ENCODE data around the gene PIK3C2B.

PIK3C2B gene

DNA sequence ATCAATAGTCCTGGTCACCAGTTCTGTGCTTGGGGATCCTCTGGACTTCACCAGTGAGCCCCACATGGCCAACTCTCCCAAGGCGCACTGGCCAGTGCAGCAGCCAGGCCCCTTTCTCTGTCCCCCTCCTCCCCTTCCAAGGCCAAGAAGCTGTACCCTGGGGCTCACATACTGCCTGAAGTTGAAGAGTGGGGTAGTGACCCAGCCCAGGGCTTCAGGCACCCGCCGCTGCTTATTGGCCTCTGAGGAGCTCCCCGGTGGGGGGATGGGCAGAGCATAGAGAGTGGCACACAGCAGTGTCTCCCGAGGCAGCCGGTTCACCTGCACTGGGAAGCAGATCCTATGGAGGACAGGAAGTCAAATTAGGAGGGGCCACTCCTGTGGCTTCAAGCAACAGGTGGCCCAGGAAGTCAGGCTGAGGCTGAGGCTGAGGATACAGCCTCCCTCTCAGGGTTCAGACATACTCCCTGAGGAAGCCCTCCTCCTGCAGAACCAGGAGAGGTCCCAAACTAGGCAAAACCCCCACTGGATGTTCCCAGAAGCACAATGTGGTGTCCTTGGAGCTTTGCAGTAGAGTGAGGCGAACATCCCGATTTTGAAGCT lies 44.8 kb downstream of the PIK3C2B start:
- no CpG with 5 or more reads among the region's 8 CpGs for WGBS (ENCODE audit: insufficient coverage, insufficient read length)
- Histone ChIP-seq H3K36me3 (ENCODE audit: control insufficient read depth, insufficient read depth, low read length) (no peaks in the 10 kb centered on the region), H3K4me1 (ENCODE audit: control insufficient read depth, insufficient read depth, low read length) (peaks cover 16% of the 10 kb centered on the region; the same call in 1 of the 2 replicates), H3K9me3 (ENCODE audit: control insufficient read depth, insufficient read depth, low read length) (no peaks in the 10 kb centered on the region), H3K27me3 (ENCODE audit: control insufficient read depth, insufficient read depth, low read length) (no peaks in the 10 kb centered on the region), H3K27ac (ENCODE audit: low read length) (no peak overlapping the region), H3K4me3 (ENCODE audit: low read length) (no peak overlapping the region)
- no peak for DNase-seq (ENCODE audit: low read depth, low spot score)

- no peaks in the 10 kb centered on the region for H3K36me3 ChIP-seq (ENCODE audit: control insufficient read depth, insufficient read depth, low read length)
- H3K9me3 ChIP-seq (ENCODE audit: control insufficient read depth, insufficient read depth, low read length) = no peaks in the 10 kb centered on the region
- no peak for DNase-seq (ENCODE audit: low read depth, low spot score)
- WGBS (ENCODE audit: insufficient coverage, insufficient read length) = no CpG with 5 or more reads among the region's 6 CpGs
- H3K27me3 ChIP-seq (ENCODE audit: control insufficient read depth, insufficient read depth, low read length) = no peaks in the 10 kb centered on the region
- H3K4me1 ChIP-seq (ENCODE audit: control insufficient read depth, insufficient read depth, low read length) = peaks cover 12% of the 10 kb centered on the region; the same call in 1 of the 2 replicates
- no peak overlapping the region for H3K27ac ChIP-seq (ENCODE audit: low read length)
- no peak overlapping the region for H3K4me3 ChIP-seq (ENCODE audit: low read length)
These were observed 45.5 kb downstream of the PIK3C2B start for GRCh38 chr1:204448991-204449677.

- Histone ChIP-seq H3K36me3 (ENCODE audit: control insufficient read depth, insufficient read depth, low read length) (peaks cover under 1% of the 10 kb centered on the region; the same call in 1 of the 2 replicates), H3K4me3 (ENCODE audit: low read length) (no peak overlapping the region)
These were observed 46.2 kb downstream of the PIK3C2B start for GRCh38 chr1:204448344-204448964.

GRCh38 chr1:204447736-204448135 lies 46.9 kb downstream of the PIK3C2B start:
- Histone ChIP-seq H3K4me1 (ENCODE audit: control insufficient read depth, insufficient read depth, low read length) (peaks cover 12% of the 10 kb centered on the region; the same call in 1 of the 2 replicates), H3K27me3 (ENCODE audit: control insufficient read depth, insufficient read depth, low read length) (no peaks in the 10 kb centered on the region), H3K9me3 (ENCODE audit: control insufficient read depth, insufficient read depth, low read length) (no peaks in the 10 kb centered on the region), H3K27ac (ENCODE audit: low read length) (no peak overlapping the region), H3K4me3 (ENCODE audit: low read length) (no peak overlapping the region), H3K36me3 (ENCODE audit: control insufficient read depth, insufficient read depth, low read length) (peaks cover 4% of the 10 kb centered on the region; the same call in 1 of the 2 replicates)
- no peak for DNase-seq (ENCODE audit: low read depth, low spot score)
- no CpG with 5 or more reads among the region's 4 CpGs for WGBS (ENCODE audit: insufficient coverage, insufficient read length)

More at GRCh38 chr1:204448344-204448964, 46.2 kb downstream of the PIK3C2B start:
- no peaks in the 10 kb centered on the region for H3K9me3 ChIP-seq (ENCODE audit: control insufficient read depth, insufficient read depth, low read length)
- H3K27ac ChIP-seq (ENCODE audit: low read length) = no peak overlapping the region
- peaks cover 12% of the 10 kb centered on the region; the same call in 1 of the 2 replicates for H3K4me1 ChIP-seq (ENCODE audit: control insufficient read depth, insufficient read depth, low read length)
- H3K27me3 ChIP-seq (ENCODE audit: control insufficient read depth, insufficient read depth, low read length) = no peaks in the 10 kb centered on the region
- WGBS (ENCODE audit: insufficient coverage, insufficient read length) = no CpG with 5 or more reads among the region's 7 CpGs
- no peak for DNase-seq (ENCODE audit: low read depth, low spot score)

DNA sequence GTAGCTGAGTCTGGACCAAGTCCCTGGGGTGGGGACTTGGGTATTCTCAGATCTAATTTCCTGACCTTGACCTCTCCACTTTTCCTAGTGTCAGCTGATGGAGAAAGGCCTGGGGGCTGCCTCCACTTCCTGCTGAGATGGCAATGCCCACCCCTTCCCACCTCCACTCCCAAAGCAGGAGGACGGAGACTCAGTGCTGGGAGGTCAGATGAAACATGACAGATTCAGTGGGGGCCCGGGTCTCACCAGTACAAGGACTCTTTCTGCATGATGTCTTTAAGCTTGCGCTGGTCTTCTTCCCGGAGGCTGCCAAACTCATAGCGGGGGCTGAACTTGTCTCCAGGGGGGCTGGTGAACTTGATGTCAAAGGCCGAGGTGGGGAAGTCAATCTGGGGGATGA lies 47.4 kb downstream of the PIK3C2B start:
- peaks cover 7% of the 10 kb centered on the region; the same call in 1 of the 2 replicates for H3K36me3 ChIP-seq (ENCODE audit: control insufficient read depth, insufficient read depth, low read length)
- DNase-seq (ENCODE audit: low read depth, low spot score) = no peak
- peaks cover 12% of the 10 kb centered on the region; the same call in 1 of the 2 replicates for H3K4me1 ChIP-seq (ENCODE audit: control insufficient read depth, insufficient read depth, low read length)
- no peak overlapping the region for H3K27ac ChIP-seq (ENCODE audit: low read length)
- no peak overlapping the region for H3K4me3 ChIP-seq (ENCODE audit: low read length)
- H3K27me3 ChIP-seq (ENCODE audit: control insufficient read depth, insufficient read depth, low read length) = no peaks in the 10 kb centered on the region
- H3K9me3 ChIP-seq (ENCODE audit: control insufficient read depth, insufficient read depth, low read length) = no peaks in the 10 kb centered on the region
- WGBS (ENCODE audit: insufficient coverage, insufficient read length) = no CpG with 5 or more reads among the region's 6 CpGs

- H3K4me3 ChIP-seq (ENCODE audit: low read length) = no peak overlapping the region
- peak; percentile 72 for DNase-seq (ENCODE audit: low read depth, low spot score)
- no peak overlapping the region for H3K27ac ChIP-seq (ENCODE audit: low read length)
- H3K27me3 ChIP-seq (ENCODE audit: control insufficient read depth, insufficient read depth, low read length) = no peaks in the 10 kb centered on the region
- H3K9me3 ChIP-seq (ENCODE audit: control insufficient read depth, insufficient read depth, low read length) = no peaks in the 10 kb centered on the region
- H3K4me1 ChIP-seq (ENCODE audit: control insufficient read depth, insufficient read depth, low read length) = peaks cover 12% of the 10 kb centered on the region; the same call in 1 of the 2 replicates
- peaks cover 7% of the 10 kb centered on the region; the same call in 1 of the 2 replicates for H3K36me3 ChIP-seq (ENCODE audit: control insufficient read depth, insufficient read depth, low read length)
- no CpG with 5 or more reads among the region's 11 CpGs for WGBS (ENCODE audit: insufficient coverage, insufficient read length)
These were observed 48.0 kb downstream of the PIK3C2B start for GRCh38 chr1:204446413-204447111.

GRCh38 chr1:204445860-204446412 lies 48.7 kb downstream of the PIK3C2B start:
- no peak overlapping the region for H3K27ac ChIP-seq (ENCODE audit: low read length)
- H3K36me3 ChIP-seq (ENCODE audit: control insufficient read depth, insufficient read depth, low read length) = peaks cover 7% of the 10 kb centered on the region; the same call in 1 of the 2 replicates
- no CpG with 5 or more reads among the region's 11 CpGs for WGBS (ENCODE audit: insufficient coverage, insufficient read length)
- peaks cover 12% of the 10 kb centered on the region; the same call in 1 of the 2 replicates for H3K4me1 ChIP-seq (ENCODE audit: control insufficient read depth, insufficient read depth, low read length)
- H3K27me3 ChIP-seq (ENCODE audit: control insufficient read depth, insufficient read depth, low read length) = no peaks in the 10 kb centered on the region
- peak; percentile 54 for DNase-seq (ENCODE audit: low read depth, low spot score)
- no peaks in the 10 kb centered on the region for H3K9me3 ChIP-seq (ENCODE audit: control insufficient read depth, insufficient read depth, low read length)
- H3K4me3 ChIP-seq (ENCODE audit: low read length) = no peak overlapping the region
